AG20443 (cell line): ENCODE measurements around the gene CAMK2A.

Experiments
- DNase-seq: peaks from one replicate; pipeline ENCODE4 v3.0.0; 2012; ENCODE audit warnings: low spot score, mixed read lengths

Gene CAMK2A

DNA sequence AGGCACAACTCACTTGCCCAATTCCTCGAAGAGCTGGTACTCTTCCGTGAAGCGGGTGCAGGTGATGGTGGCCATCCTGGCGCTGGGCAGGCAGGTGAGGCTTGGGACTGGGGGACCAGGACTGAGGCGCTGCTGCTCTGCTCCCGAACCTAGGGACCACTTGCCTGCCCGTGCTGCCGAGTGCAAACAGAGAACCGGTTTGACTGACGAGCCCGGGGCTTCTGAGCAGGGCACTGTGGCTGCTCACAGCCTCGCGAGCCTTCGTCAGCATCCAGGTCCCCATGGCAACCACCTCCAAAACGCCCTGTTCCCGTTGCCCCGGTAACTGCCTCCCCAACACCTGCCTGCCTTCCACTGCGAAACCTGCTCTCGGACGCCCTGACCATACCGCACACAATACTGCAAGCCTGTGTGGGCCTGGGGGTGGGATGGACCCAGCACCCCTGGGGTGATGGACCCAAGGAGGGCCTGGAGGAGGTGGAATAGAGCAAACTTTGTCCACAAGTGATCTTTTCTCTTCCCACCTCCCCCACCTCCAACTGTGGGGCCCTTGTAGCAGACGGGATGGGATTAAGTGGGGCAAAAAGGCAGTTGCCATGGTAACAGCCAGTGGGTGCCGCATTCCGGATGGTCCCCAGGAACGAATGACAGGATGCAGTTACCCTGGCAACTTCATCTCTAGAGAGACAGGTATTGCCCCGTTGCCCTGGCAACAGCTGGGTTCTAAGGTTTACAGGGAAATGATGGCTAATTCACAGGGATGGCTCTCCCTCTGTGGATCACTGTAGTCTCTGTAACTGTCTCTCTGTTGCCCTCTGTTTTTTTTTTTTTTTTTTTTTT, at the start of gene CAMK2A:
Gene CAMK2A, minus strand, starts transcription at position 223 of the 840 bp plus-strand sequence. Its CDS starts 148 bp downstream, at position 75.
- no peak for DNase-seq

DNA sequence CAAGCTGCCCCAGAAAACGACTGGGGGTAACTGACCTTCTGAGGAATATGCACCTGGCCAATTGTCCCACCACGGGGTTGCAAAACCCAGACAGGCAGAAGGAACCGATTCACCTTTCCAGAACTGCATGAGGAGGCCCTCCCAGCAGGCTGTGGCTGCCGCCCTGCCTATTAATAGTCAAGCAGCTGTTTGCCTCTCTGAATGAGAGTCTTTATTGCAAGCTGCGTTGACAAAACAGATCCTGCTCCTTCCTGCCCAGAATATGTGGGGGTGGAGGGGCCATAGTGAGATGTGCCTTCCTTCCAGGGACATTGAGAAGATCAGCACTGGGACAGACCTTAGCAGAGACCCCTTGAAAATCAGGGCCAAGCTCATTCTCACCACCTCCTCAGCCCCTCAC, 49.6 kb upstream of the CAMK2A start:
- DNase-seq, result no peak

DNA sequence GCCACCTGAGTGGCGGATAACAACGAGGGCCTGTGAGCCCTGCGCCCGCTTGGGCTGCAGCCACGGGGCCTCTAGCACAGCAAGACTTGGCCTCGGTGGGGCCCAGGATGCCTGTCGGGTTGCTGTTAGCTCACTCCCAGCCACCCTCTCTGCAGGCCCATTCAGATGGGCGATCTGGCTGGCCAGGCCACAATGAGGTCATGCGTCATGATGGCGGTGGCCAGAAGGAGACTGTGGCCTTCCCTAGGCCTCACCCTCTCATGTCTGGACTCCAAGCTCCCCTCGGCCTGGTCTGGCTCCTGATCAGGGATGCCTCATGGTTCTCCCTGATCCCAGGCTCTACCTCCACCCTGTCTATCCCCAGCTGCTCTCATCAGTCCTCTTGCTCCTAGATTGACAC, 49.0 kb upstream of the CAMK2A start:
- DNase-seq, result no peak

DNA sequence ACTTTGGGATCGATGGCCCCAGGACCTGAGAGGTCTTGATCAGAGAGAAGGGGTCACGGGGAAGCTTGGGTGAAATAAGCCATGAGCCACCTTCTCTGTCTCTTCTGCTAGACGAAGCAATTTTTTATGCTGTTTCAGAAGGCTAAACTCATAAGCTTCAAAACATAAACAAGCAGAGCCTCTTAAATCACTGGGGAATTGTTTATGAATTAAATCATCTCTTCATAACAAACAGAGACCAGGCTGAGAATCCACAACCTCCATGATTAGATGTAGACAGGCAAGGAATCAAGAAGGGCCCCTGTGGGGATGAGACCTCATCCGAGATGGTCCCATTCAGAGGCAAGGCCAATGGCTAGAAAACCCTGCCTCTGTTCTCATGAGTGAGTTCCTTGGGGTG, 46.2 kb upstream of the CAMK2A start:
- DNase-seq, result no peak

DNA sequence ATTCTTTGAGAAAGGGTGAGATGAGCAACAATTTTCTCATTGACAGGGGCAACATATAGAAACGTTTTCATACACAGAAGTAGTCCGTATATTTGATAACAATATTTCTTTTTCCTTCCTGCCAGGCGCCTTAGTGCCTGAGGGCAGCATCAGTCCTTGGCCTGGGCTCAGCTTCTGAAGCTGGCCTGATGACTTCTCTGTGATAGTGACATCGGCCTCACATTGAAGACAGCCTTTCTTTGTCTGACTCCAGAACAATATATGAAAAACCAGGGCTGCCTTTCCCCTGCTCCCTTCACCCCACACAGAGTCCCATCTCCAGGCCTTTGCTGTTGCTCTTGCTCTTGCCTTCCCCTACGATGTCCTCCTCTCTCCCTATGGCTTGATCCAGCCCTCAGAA, 43.8 kb upstream of the CAMK2A start:
- DNase-seq, result no peak

DNA sequence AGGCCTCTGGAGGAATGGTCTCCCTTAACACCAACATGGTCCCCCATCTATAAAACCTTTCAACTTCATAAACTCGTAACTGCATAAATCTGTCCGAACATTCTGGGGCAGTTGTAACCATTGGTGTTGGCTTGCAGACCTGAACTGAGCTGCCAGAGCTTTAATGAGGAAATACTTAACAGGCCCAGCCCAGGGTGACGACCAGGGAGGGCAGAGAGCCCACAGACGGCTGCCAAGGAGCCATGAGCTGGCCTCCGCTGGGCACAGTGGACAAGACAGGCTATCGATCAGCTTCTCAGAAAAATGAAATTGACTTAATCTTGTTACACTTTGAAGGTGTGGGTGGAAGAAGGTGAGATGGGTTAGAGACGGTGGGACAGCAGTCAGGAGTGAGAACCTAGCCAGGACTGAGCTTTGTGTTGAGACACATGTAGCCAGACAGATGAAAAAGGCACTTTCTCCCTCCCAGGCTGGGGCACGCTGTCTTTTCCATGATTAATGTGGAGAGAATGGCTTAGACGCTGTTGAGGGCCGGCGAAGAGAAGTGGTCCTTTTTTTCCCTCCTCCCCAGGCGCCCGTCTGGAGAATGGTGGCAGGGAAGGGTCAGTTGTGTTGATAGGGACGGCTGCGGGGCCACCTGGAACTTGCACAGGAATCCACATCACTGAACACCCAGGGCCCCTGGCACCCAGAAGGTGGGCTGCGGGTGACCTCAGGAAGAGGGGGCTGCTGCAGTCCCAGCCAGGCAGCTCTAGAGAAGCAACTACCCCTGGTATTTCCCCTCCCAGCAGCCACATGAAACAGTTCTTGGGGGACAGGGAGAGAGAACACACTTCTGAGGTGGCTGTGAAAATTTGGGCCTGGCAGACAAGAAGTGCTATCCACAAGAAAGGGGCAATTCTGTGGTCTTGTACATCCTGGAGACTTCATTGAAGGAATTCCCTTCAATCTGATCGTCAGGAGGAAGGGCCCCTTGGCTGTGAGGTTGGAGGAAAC, 40.6 kb upstream of the CAMK2A start:
- peak; percentile 42 for DNase-seq

DNA sequence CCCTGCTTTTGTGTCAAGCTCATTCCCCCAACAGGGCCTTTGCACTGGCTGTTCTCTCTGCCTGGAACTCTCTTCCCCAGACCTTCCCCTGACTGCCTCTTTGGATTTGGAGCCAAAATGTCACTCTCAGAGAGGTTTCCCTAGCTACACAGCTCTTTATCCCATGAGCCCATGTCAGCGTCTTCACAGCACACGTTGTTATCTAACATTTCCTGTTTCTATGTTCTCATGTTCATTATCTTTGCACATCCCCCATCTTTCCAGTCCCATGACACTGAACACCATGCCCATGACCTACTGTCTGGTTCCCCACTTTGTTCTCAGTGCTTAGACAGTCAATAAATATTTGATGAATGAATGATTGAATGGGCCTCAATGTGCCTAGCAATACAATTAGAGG, 39.5 kb upstream of the CAMK2A start:
- no peak for DNase-seq

DNA sequence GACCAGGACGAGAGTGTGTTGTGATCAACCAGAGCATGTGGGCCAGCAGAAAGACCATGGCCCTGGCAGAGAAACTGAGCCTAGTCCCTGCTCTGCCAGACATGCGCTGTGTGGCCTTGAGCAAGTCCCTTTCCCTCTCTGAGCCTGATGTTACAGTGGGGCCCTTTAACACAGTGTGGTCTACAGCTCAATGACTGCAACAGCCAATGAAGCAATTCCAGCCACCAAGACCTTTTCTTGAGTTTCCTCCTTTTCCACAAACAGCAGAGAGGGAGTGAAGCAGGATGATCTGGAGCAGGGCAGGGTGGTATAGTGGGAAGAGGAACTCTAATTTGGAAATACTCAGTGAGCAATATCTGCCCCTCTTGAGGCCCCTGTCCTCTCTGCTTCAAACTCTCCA, 38.9 kb upstream of the CAMK2A start:
- DNase-seq, result no peak

DNA sequence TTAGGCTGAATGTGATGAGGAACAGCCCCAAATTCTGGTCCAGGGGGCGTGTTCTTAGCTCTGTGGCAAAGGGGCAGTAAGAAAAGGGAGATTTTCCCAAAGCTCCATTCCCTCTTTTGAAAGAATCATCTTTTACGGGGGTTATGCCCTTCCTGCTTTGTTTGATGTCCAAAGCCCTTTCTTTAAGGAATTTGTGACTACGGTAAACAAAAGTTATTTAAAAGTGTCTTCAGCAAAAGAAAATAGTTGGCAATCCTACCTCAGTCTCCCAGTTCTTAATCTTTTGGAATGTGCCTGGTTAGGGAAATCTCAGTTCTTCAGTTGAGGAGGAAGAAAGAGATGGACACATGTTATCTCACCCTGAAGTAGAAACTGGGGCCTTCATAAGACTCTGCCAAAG, 37.6 kb upstream of the CAMK2A start:
- no peak for DNase-seq

DNA sequence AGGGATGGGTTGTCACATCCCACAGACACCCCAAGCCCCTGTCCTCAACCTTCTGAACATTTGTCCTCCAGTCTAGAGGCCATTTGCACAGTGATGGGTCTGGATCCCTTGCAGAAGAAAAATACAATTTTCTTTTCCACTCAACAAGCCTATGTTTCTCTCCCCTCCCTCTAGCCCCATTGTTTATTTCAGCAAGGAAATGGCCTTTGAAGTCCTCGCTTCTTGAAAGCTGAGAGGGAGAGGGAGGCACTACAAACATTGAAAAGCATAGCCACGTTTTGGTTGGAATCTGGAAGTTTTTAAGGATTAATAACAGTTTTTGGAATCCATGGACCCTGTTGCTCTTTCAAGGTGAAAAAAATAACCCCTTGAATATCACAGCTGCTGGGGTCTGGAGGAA, 37.1 kb upstream of the CAMK2A start:
- DNase-seq, result no peak

DNA sequence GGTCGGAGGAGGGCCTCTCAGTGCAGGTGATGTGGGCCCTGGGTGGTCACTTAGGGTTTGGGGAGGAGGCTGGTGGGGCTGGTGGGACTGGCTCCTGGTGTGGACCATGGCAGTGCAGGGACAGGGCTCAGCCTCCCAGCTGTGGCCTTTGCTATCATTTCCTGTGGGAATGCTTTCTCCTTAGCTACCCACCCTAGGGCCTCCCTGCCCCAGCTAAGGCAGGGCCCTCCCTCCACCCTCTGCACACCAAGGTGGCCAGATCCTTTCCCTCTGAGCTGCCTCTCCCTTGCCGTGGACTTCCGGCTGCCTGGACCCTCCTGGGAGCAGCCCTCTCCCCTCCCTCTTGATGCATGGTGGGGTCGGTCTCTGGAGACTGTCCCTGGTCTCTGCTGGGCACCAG, 35.9 kb upstream of the CAMK2A start:
- no peak for DNase-seq

DNA sequence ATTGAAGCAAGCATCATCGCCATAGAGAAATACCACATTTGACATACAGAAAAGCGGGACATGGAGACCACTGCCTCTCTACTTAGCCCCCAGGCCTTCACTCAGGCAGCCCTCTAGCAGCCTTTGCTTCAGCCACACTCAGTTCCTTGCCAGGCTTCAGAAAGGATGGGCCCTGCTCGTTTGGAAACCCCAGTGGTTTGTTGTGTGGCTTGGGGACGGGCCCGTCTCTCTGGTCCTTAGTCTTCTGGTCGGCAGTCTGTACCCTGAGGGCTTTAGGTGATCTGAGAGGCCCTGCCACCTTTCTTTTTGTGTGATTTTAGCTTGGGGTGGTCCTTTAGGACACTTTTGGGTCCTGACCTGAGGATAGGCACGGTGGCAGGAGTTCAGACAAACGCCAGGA, 34.2 kb upstream of the CAMK2A start:
- DNase-seq, result no peak

DNA sequence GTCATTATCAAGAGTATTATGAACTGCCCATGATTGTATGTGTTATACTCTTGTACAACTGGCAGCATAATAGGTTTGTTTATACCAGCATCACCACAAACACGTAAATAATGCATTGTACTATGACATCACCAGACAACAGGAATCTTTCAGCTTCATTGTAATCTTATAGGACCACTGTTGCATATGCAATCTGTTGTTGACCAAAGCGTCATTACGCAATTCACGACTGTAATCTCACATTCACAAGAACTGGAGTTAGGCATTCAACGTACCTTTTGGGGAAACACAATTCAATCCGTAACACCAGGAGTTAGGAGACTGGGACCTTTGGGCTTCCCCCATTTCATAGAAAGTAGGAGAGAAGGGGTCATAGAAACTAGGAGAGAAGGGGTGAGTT, 33.5 kb upstream of the CAMK2A start:
- DNase-seq, result no peak

DNA sequence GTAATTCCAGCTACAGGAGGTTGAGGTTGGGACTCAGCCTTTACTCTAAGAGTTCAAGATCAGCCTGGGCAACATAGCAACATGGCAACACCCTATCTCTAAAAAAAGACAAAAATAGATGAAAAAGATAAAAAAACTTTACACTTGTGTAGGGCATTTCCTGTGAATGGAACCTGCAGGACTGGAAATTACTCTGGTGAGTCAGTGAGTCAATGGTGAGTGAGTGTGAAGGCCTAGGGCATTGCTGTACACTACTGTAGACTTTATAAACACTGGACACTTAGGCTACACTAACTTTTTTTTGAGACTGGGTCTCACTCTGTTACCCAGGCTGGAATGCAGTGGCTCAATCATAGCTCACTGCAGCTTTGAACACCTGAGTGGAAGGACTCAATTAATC, 32.6 kb upstream of the CAMK2A start:
- DNase-seq, result no peak

DNA sequence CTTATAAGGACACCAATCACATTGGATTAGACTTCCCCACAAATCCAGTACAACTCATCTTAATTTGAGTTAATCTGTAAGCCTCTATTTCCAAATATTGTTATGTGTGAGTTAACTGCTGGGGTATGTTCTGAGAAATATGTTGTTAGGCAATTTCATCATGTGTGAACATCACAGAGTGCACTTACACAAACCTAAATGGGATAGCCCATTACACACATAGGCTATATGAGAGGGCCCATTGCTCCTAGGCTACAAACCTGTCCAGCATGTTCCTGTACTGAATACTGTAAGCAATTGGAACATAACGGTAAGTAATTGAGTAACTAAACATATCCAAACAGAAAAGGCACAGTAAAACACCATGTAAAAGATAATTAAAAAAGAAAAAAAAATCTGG, 32.2 kb upstream of the CAMK2A start:
- no peak for DNase-seq

DNA sequence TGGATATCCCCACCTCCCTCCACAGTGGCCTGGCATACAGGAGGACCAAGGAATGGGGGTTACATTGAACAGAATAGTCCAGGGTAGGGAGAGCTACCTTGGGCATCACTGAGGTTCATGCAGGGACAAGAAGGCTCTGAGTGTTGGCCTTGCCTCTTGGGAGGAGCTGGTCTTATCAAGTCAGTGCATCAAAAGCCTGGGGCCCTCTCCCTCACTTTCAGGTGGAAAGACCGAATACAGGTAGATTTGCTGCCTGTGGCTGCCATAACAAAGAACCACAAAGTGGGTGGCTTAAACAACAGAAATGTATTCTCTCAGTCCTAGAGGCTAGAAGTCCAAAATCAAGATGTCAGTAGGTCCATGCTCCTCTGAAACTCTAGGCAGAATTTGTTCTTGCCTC, 31.6 kb upstream of the CAMK2A start:
- no peak for DNase-seq

DNA sequence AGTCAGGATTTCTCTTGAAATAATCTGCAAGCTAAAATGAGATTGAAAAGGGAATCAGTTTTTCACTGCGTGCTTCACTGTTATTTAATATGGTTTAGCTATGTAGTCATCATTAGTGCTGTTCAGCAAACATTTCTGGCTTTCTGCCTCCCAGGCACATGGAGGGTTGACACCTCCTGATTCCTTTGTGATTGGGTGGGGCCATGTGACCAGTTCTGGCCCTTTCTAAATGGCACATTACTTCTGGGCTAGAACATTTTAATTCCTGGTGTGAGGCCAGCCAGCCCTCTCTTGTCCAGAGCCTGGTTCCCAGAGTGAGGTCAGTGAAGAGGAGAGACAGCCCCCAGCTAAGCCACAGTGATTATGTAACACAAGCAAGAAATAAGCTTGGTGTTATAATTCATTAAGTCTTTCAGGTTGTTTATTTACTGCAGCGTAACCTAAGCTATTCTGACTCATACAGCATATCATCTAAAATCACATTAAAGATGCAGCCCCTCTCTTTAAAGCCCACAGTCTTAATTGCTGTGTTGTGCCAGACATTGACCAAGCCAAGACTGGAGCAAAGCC, 30.6 kb upstream of the CAMK2A start:
- DNase-seq, result peak; percentile 89

DNA sequence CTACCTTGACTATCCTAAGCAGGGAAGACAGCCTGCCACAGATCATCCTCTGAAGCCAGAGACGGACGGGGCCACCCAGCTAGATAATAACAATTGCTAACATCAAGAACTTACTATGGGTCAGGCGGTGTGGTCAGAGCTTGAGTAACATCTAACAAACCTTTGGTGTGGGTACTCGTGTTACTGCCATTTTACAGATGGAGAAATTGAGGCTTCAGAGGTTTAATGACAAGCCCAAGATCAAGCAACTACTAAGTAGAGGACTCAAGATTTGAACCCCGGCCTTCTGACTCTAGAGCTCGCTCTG, 29.9 kb upstream of the CAMK2A start:
- DNase-seq, result no peak

DNA sequence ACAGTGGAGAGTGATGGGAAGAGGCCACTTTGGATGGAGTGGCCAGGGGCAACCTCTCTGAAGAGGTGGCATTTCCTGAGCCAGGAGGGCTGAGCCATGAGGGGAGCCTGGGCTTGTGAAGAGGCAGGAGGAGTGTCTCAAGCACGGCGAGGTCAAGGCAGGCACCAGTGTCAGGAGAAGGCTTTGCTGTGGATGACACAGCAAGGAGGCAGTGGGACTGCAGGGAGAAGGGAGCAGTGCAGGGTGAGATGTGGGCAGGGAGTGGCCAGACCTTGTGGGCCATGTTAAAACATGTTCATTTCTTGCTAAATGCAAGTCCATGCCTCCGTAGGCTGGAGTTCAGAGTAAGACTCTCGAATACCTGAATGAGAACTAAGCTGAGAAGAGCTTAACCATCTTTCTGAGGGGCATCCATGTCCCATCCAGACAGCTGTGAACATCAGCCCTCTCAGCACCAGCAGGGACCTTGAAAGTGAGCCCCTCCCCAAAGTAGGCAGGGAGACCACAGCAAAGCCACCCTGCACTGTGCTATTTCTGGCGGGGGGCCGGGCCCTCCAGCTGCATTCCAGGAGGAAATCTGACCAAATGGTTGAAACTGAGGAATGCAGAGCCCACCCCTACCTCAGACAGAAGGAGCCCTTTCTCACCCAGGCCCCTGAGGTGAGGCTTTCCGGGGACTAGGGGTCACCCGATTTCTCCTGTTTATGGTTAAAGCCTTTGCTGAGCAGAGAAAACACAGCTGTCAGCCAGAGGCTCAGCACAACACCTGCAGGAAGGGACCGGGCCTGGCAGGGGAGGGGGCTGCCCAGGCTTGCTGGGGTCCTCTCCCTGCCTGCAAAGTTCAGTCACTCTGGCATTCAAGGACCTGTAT, 29.3 kb upstream of the CAMK2A start:
- no peak for DNase-seq

DNA sequence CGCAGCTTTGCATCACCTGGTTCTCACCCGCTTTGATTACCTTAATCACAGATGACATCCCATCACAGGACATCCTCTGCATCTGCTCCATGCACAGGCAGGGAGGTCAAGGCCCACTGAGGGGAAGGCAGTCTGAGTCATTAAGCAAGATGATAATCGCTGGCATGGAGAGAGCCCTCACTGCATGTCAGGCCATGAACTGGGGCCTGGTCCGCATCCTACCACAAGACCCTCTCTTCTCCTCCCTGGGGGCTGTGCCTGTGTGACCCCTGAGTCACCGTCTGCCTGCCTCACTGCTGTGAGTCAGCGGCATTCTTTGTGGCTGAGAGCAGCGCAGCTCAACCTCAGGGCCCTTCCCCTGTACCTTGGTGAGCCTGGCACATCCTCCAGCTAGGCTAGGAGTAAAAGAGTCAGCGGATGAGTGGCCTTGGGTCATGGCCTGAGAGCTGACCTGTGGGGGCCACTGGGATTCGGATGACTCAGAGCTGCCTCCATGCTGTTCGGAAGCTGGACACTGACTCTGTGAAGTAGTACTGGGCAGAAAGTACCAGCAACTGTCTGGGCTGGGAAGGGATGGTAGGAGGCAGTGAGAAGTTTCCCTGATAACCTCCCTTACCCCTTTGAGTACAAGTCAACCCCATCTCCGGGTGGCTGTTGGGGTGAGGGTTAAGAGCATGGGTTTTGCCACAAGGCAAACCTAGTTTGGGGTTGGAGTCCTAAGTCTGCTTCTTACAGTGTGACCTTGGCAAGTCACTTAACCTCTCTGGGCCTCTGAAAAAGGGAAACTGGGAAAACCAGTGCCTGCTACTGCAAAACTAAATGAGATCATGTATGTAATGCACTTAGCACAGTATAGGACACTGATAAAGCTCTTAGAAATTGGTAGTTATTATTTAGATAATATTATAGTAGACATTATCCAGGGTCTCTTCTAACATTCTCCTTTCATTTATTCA, 27.8 kb upstream of the CAMK2A start:
- DNase-seq, result peak; percentile 91

DNA sequence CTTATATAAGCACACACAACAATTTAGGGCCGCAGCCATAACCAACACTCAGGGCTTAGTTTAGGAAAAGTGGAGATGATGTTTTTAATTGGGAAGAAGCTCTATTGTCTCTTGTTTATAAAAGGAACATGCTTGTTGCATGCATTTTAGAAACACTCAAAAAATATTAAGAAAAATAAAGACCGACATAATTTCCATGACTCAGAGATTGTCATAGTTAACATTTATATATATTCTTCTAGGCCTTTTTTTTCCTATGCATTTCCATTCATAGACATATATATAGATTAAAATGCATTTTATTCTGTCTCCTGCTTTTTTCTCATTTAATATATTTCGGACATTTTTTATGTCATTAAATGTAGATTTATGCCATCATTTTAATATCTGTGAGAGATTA, 26.7 kb upstream of the CAMK2A start:
- no peak for DNase-seq
